ENCODE data around the gene TENM4.

Gene TENM4

DNA sequence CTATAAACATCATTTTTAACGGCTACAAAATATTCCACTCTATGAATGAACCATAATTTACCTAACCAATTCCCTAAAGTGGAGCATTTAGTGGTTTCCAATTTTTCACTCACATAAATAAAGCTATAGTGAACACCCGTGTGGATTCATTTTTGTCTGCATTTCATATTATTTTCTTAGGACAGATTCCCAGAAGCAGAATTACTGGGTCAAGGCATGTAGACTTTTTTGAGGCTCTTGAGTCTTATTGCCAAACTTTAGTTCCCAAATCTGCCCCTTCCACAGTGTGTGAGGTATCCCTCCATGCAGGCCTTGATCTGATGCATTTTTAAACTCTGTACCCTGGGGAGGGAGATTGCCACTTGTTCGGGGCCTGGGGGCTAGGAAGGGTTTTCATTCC, 198.2 kb downstream of the TENM4 start:
- no peaks in the 10 kb centered on the region for H3K36me3 ChIP-seq (ENCODE audit: control insufficient read depth, low read length)
- no peaks in the 10 kb centered on the region for H4K20me1 ChIP-seq (ENCODE audit: control insufficient read depth, insufficient read depth, low read depth, low read length)
- no peaks in the 10 kb centered on the region for H3K79me2 ChIP-seq (ENCODE audit: control insufficient read depth, low read length)
- H3F3A ChIP-seq (ENCODE audit: control insufficient read depth, insufficient read depth) = no peaks in the 10 kb centered on the region
- H3K9me3 ChIP-seq (ENCODE audit: control insufficient read depth, insufficient read depth, low read length) = no peaks in the 10 kb centered on the region
- no peak overlapping the region for H3K27ac ChIP-seq (ENCODE audit: low read depth, low read length)
- no peak overlapping the region for H3K4me3 ChIP-seq (ENCODE audit: low read length)
- TF ChIP-seq EZH2phosphoT487 (IDR thresholded peaks at IDR 0.05; ENCODE audit: borderline replicate concordance, low read length) (no peak), CTCF (IDR thresholded peaks at IDR 0.05; ENCODE audit: low read depth, low read length, poor library complexity, severe bottlenecking) (no peak)
- H3K4me2 ChIP-seq (ENCODE audit: low read length) = no peak overlapping the region
- no peaks in the 10 kb centered on the region for H3K9me2 ChIP-seq (replicated peaks; ENCODE audit: control insufficient read depth, low read length)
- H3K27me3 ChIP-seq (ENCODE audit: control insufficient read depth, low read length) = no peaks in the 10 kb centered on the region
- no peaks in the 10 kb centered on the region for H3K4me1 ChIP-seq (ENCODE audit: control insufficient read depth, low read length)

GRCh38 chr11:79241852-79242241, 199.0 kb downstream of the TENM4 start:
- H3K4me1 ChIP-seq (ENCODE audit: control insufficient read depth, low read length) = no peaks in the 10 kb centered on the region
- no peak overlapping the region for H3K27ac ChIP-seq (ENCODE audit: low read depth, low read length)
- no peaks in the 10 kb centered on the region for H3K36me3 ChIP-seq (ENCODE audit: control insufficient read depth, low read length)
- no peak overlapping the region for H3K4me3 ChIP-seq (ENCODE audit: low read length)
- no peaks in the 10 kb centered on the region for H3K27me3 ChIP-seq (ENCODE audit: control insufficient read depth, low read length)
- H3K4me2 ChIP-seq (ENCODE audit: low read length) = no peak overlapping the region
- no peaks in the 10 kb centered on the region for H3F3A ChIP-seq (ENCODE audit: control insufficient read depth, insufficient read depth)
- no peaks in the 10 kb centered on the region for H4K20me1 ChIP-seq (ENCODE audit: control insufficient read depth, insufficient read depth, low read depth, low read length)
- TF ChIP-seq EZH2phosphoT487 (IDR thresholded peaks at IDR 0.05; ENCODE audit: borderline replicate concordance, low read length) (no peak), CTCF (IDR thresholded peaks at IDR 0.05; ENCODE audit: low read depth, low read length, poor library complexity, severe bottlenecking) (no peak)
- no peaks in the 10 kb centered on the region for H3K79me2 ChIP-seq (ENCODE audit: control insufficient read depth, low read length)
- H3K9me2 ChIP-seq (replicated peaks; ENCODE audit: control insufficient read depth, low read length) = no peaks in the 10 kb centered on the region
- no peaks in the 10 kb centered on the region for H3K9me3 ChIP-seq (ENCODE audit: control insufficient read depth, insufficient read depth, low read length)

DNA sequence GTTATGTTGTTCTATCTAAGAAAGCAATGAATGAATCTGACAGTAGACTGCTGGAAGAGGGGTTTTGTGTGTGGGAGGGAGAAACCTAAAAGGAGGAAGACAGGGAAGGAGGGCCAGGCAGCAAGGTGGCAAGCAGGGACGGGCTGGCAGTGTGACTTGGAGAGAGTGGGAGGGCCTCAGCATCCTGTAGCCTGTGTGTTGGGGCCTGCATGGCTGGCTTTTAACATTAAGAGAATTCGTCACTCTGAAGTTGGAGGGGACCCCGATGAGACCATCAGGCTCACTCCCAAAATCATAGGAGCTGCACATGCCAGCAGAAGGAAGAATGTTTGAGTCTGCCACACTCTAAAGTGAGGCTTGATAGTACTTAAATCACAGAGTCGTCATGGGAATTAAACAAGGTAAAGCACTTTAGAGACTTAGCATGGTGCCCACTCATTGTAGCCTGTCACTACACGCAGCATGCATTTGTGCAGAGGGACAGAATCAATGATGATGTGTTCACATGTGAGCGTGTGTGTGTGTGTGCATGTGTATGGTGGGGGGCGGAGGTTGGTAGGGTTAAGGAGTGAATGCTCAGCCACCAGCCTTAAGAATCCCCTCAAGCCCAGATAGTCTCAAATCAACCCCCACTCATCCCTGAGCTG, 199.5 kb downstream of the TENM4 start:
- Histone ChIP-seq H3K9me3 (ENCODE audit: control insufficient read depth, insufficient read depth, low read length) (no peaks in the 10 kb centered on the region), H3K4me1 (ENCODE audit: control insufficient read depth, low read length) (no peaks in the 10 kb centered on the region), H3K79me2 (ENCODE audit: control insufficient read depth, low read length) (no peaks in the 10 kb centered on the region), H3K27me3 (ENCODE audit: control insufficient read depth, low read length) (no peaks in the 10 kb centered on the region), H3K9me2 (replicated peaks; ENCODE audit: control insufficient read depth, low read length) (no peaks in the 10 kb centered on the region), H3F3A (ENCODE audit: control insufficient read depth, insufficient read depth) (no peaks in the 10 kb centered on the region), H3K27ac (ENCODE audit: low read depth, low read length) (no peak overlapping the region), H4K20me1 (ENCODE audit: control insufficient read depth, insufficient read depth, low read depth, low read length) (no peaks in the 10 kb centered on the region), H3K36me3 (ENCODE audit: control insufficient read depth, low read length) (no peaks in the 10 kb centered on the region), H3K4me3 (ENCODE audit: low read length) (no peak overlapping the region), H3K4me2 (ENCODE audit: low read length) (no peak overlapping the region)
- TF ChIP-seq EZH2phosphoT487 (IDR thresholded peaks at IDR 0.05; ENCODE audit: borderline replicate concordance, low read length) = no peak
- no peak for TF ChIP-seq CTCF (IDR thresholded peaks at IDR 0.05; ENCODE audit: low read depth, low read length, poor library complexity, severe bottlenecking)

Data from DOHH2 (cell line).